Urinary bladder (tissue), 4 donors: ENCODE data around the gene BTBD9. TPM values are rescaled to one million over a fixed set of nuclear protein-coding genes. Genes with fewer than 3 reads are reported as not detected.

Experiments used
- DNase-seq: peaks from one replicate; pipeline ENCODE4 v3.0.0-alpha.2; 2015; ENCODE audit errors: extremely low spot score
- H3K27ac ChIP-seq: one replicate; pipeline ENCODE4 v1.5.1; 2013; ENCODE audit warnings: low read depth, mild to moderate bottlenecking, moderate library complexity
- H3K36me3 ChIP-seq: one replicate; pipeline ENCODE4 v1.6.1; 2013; ENCODE audit warnings: mild to moderate bottlenecking, moderate library complexity; ENCODE audit not compliant: insufficient read depth
- H3K4me1 ChIP-seq: one replicate; pipeline ENCODE4 v1.6.1; 2013; ENCODE audit warnings: mild to moderate bottlenecking, moderate library complexity; ENCODE audit not compliant: insufficient read depth
- H3K4me3 ChIP-seq: one replicate; pipeline ENCODE4 v1.5.1; 2013; ENCODE audit warnings: low read depth, low read length
- WGBS: extraction: QIAGEN DNeasy Blood & Tissue Kit; methylation state at CpG from one replicate; pipeline ENCODE4 v1.1.7; 2013; 5-methylcytosine and 5-hydroxymethylcytosine counted together
- polyA plus RNA-seq: library from polyadenylated mRNA; stranded (reverse); fragments of 200-250 nt; gene quantifications from one replicate; pipeline ENCODE4 v1.2.3, GENCODE V29; 2013
- total RNA-seq: library from RNA; depleted of rRNA; stranded (reverse); fragments of >200 nt; gene quantifications from one replicate; pipeline ENCODE4 v1.2.3, GENCODE V29; 2014
- donor health status: healthy with polysubstance abuse.
- donor health status: healthy.

The BTBD9 gene
- total and polyA plus RNA-seq, 2 donors = 5.3 to 34.2 TPM

- Histone ChIP-seq H3K36me3 (no peaks in the 10 kb centered on the region), H3K27ac (no peak overlapping the region), H3K4me1 (no peaks in the 10 kb centered on the region), H3K4me3 (no peak overlapping the region)
- WGBS = 77% methylated on average over 2 of the region's 2 CpGs
- DNase-seq = no peak
Observed at GRCh38 chr6:38322138-38322537, 317.6 kb downstream of the BTBD9 start.

GRCh38 chr6:38320843-38321242, 318.9 kb downstream of the BTBD9 start:
- Histone ChIP-seq H3K4me1 (no peaks in the 10 kb centered on the region), H3K4me3 (no peak overlapping the region), H3K36me3 (no peaks in the 10 kb centered on the region), H3K27ac (no peak overlapping the region)
- no peak for DNase-seq
- 81% methylated on average over 6 of the region's 6 CpGs for WGBS

GRCh38 chr6:38320358-38320757, 319.4 kb downstream of the BTBD9 start:
- Histone ChIP-seq H3K4me3 (no peak overlapping the region), H3K4me1 (no peaks in the 10 kb centered on the region), H3K36me3 (no peaks in the 10 kb centered on the region), H3K27ac (no peak overlapping the region)
- no peak for DNase-seq
- 70% methylated on average over 3 of the region's 3 CpGs for WGBS

GRCh38 chr6:38319256-38320212, 320.2 kb downstream of the BTBD9 start:
- no peak for DNase-seq
- no peak overlapping the region for H3K27ac ChIP-seq
- H3K4me3 ChIP-seq = no peak overlapping the region
- no peaks in the 10 kb centered on the region for H3K36me3 ChIP-seq
- WGBS = 91% methylated on average over 11 of the region's 11 CpGs
- H3K4me1 ChIP-seq = no peaks in the 10 kb centered on the region

GRCh38 chr6:38316099-38316868, 323.4 kb downstream of the BTBD9 start:
- WGBS = 94% methylated on average over 1 of the region's 1 CpG
- no peak overlapping the region for H3K27ac ChIP-seq
- no peak for DNase-seq
- no peaks in the 10 kb centered on the region for H3K36me3 ChIP-seq
- H3K4me1 ChIP-seq = no peaks in the 10 kb centered on the region
- H3K4me3 ChIP-seq = no peak overlapping the region

- Histone ChIP-seq H3K27ac (no peak overlapping the region), H3K4me3 (no peak overlapping the region), H3K36me3 (no peaks in the 10 kb centered on the region), H3K4me1 (no peaks in the 10 kb centered on the region)
- DNase-seq = no peak
- WGBS = 66% methylated on average over 3 of the region's 3 CpGs
Observed at GRCh38 chr6:38311201-38311600, 328.5 kb downstream of the BTBD9 start.

GRCh38 chr6:38310061-38310460, 329.7 kb downstream of the BTBD9 start:
- no peak overlapping the region for H3K4me3 ChIP-seq
- WGBS = 95% methylated on average over 5 of the region's 5 CpGs
- no peak for DNase-seq
- no peak overlapping the region for H3K27ac ChIP-seq
- H3K36me3 ChIP-seq = no peaks in the 10 kb centered on the region
- H3K4me1 ChIP-seq = no peaks in the 10 kb centered on the region

GRCh38 chr6:38307740-38308139, 332.0 kb downstream of the BTBD9 start:
- Histone ChIP-seq H3K36me3 (no peaks in the 10 kb centered on the region), H3K27ac (no peak overlapping the region), H3K4me1 (no peaks in the 10 kb centered on the region), H3K4me3 (no peak overlapping the region)
- DNase-seq = no peak

- Histone ChIP-seq H3K4me3 (no peak overlapping the region), H3K36me3 (no peaks in the 10 kb centered on the region), H3K4me1 (no peaks in the 10 kb centered on the region), H3K27ac (no peak overlapping the region)
- DNase-seq = no peak
Observed at GRCh38 chr6:38306931-38307330, 332.8 kb downstream of the BTBD9 start.

- Histone ChIP-seq H3K27ac (no peak overlapping the region), H3K4me3 (no peak overlapping the region), H3K36me3 (no peaks in the 10 kb centered on the region), H3K4me1 (no peaks in the 10 kb centered on the region)
- 80% methylated on average over 4 of the region's 4 CpGs for WGBS
- DNase-seq = no peak
Observed at GRCh38 chr6:38305995-38306681, 333.6 kb downstream of the BTBD9 start.

GRCh38 chr6:38302838-38303237, 336.9 kb downstream of the BTBD9 start:
- Histone ChIP-seq H3K36me3 (no peaks in the 10 kb centered on the region), H3K27ac (no peak overlapping the region), H3K4me1 (no peaks in the 10 kb centered on the region), H3K4me3 (no peak overlapping the region)
- WGBS = 64% methylated on average over 2 of the region's 2 CpGs
- DNase-seq = no peak

GRCh38 chr6:38302081-38302480, 337.6 kb downstream of the BTBD9 start:
- H3K4me3 ChIP-seq = no peak overlapping the region
- WGBS = 94% methylated on average over 1 of the region's 1 CpG
- no peaks in the 10 kb centered on the region for H3K36me3 ChIP-seq
- H3K27ac ChIP-seq = no peak overlapping the region
- DNase-seq = no peak
- no peaks in the 10 kb centered on the region for H3K4me1 ChIP-seq

- Histone ChIP-seq H3K36me3 (peaks cover 2% of the 10 kb centered on the region), H3K27ac (no peak overlapping the region), H3K4me1 (no peaks in the 10 kb centered on the region), H3K4me3 (no peak overlapping the region)
- WGBS = 59% methylated on average over 3 of the region's 3 CpGs
- no peak for DNase-seq
Observed at GRCh38 chr6:38290133-38290799, 349.5 kb downstream of the BTBD9 start.
